Testis (tissue), 2 donors: ENCODE measurements around the gene SPRY4.

Source experiments
- POLR2A ChIP-seq: fragments of 450-650 bp; IDR thresholded peaks from one replicate; pipeline ENCODE4 v1.6.1; 2017; ENCODE audit warnings: antibody characterized with exemption, mild to moderate bottlenecking, moderate library complexity
- TF ChIP-seq, protein P1 (sequence below), 3 experiments: fragments of 450-650 bp in 2 of 3; fragments of 200-600 bp in 1 of 3; sonication (generic) in 1 of 3; IDR thresholded peaks; one replicate each; pipeline ENCODE4 v1.5.1; 2016 to 2019; ENCODE audit warnings: antibody characterized with exemption in 3 of 3, mild to moderate bottlenecking in 2 of 3, moderate library complexity in 1 of 3

DNA sequence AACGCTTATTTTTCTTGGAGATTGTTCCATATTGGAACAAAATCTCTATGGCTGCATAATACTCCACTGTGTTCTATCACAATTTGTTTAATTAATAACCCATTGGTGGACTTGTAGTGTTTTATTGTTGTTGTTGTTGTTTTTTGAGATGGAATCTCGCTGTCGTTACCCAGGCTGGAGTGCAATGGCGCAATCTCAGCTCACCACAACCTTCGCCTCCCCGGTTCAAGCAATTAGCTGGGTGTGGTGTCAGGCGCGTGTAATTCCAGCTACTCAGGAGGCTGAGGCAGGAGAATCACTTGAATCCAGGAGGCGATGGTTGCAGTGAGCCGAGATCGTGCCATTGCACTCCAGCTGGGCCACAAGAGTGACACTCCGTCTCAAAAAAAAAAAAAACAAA, 38.7 kb downstream of the SPRY4 start:
- no peak for TF ChIP-seq POLR2A
- TF ChIP-seq, protein P1, sequence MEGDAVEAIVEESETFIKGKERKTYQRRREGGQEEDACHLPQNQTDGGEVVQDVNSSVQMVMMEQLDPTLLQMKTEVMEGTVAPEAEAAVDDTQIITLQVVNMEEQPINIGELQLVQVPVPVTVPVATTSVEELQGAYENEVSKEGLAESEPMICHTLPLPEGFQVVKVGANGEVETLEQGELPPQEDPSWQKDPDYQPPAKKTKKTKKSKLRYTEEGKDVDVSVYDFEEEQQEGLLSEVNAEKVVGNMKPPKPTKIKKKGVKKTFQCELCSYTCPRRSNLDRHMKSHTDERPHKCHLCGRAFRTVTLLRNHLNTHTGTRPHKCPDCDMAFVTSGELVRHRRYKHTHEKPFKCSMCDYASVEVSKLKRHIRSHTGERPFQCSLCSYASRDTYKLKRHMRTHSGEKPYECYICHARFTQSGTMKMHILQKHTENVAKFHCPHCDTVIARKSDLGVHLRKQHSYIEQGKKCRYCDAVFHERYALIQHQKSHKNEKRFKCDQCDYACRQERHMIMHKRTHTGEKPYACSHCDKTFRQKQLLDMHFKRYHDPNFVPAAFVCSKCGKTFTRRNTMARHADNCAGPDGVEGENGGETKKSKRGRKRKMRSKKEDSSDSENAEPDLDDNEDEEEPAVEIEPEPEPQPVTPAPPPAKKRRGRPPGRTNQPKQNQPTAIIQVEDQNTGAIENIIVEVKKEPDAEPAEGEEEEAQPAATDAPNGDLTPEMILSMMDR (IDR thresholded peaks at IDR 0.05) = no peak
